Measurements from ENCODE around the gene PRKN. TPM values are rescaled to one million over a fixed set of nuclear protein-coding genes. Genes with fewer than 3 reads are reported as not detected.
A peak's percentile ranks its signal among the peaks of the same experiment; 100 is the strongest.

The PRKN gene
- total RNA-seq, 6 experiments from 2014 or later, result 0.32 TPM; not detected in 5

DNA sequence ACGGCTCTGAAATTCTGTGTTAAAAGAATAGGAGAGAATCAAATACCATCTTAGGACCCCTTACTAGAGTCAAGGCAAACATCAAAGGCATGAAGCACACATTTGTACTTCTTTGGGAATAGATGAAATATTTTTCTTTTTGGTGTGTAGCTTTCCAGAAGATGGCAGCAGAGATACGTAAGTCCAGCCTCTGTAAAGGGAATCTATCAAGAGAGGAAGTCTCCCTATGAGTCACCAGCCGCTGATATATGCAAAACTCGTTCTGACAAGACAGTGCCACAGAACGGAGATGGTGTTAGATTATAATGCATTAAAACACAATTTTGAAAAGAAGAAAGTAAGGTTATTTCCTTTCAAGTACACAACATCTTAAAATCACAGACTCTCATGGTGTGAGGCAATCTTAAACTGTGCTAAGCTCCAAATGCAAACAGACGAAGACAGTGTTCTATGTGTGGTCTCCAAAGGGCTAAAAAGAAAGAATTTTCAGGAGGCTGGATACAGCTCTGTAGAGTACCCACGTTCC lies 1333.7 kb downstream of the PRKN start:
- Mint-ChIP-seq H3K4me1 (ENCODE audit: low read depth) (no peaks in the 10 kb centered on the region), H3K4me3 (no peak overlapping the region), H3K27me3 (ENCODE audit: insufficient read depth) (peaks cover 2% of the 10 kb centered on the region), H3K36me3 (ENCODE audit: low read depth) (no peaks in the 10 kb centered on the region), H3K27ac (no peak overlapping the region), H3K9me3 (no peaks in the 10 kb centered on the region)
- TF ChIP-seq, protein P1, sequence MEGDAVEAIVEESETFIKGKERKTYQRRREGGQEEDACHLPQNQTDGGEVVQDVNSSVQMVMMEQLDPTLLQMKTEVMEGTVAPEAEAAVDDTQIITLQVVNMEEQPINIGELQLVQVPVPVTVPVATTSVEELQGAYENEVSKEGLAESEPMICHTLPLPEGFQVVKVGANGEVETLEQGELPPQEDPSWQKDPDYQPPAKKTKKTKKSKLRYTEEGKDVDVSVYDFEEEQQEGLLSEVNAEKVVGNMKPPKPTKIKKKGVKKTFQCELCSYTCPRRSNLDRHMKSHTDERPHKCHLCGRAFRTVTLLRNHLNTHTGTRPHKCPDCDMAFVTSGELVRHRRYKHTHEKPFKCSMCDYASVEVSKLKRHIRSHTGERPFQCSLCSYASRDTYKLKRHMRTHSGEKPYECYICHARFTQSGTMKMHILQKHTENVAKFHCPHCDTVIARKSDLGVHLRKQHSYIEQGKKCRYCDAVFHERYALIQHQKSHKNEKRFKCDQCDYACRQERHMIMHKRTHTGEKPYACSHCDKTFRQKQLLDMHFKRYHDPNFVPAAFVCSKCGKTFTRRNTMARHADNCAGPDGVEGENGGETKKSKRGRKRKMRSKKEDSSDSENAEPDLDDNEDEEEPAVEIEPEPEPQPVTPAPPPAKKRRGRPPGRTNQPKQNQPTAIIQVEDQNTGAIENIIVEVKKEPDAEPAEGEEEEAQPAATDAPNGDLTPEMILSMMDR (IDR thresholded peaks at IDR 0.05), result peak; percentile 78
- peak; percentile 85 for DNase-seq

DNA sequence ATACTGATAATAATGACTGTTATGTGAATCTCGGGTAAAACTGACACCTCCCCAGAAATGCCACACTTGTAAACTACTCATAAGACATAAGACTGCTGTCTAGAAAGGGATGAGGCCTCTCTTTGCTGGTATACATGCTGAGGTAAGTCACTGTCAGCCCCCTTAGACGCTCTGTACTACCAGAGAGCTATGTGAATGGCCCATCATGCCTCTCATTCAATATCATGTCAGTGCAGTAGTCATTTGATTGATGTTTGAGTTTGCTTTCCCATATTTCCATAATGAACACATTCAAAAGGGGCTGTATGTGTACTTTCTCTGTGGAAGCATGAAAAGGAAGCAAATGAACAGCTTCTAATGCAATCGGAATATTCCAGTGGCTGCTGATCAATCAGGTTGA lies 1334.3 kb downstream of the PRKN start:
- H3K27me3 Mint-ChIP-seq (ENCODE audit: insufficient read depth), result peaks cover 2% of the 10 kb centered on the region
- H3K27ac Mint-ChIP-seq, result no peak overlapping the region
- no peak for DNase-seq
- H3K36me3 Mint-ChIP-seq (ENCODE audit: low read depth), result no peaks in the 10 kb centered on the region
- no peaks in the 10 kb centered on the region for H3K9me3 Mint-ChIP-seq
- H3K4me3 Mint-ChIP-seq, result no peak overlapping the region
- no peaks in the 10 kb centered on the region for H3K4me1 Mint-ChIP-seq (ENCODE audit: low read depth)
- TF ChIP-seq, protein P1 (IDR thresholded peaks at IDR 0.05), result no peak

DNA sequence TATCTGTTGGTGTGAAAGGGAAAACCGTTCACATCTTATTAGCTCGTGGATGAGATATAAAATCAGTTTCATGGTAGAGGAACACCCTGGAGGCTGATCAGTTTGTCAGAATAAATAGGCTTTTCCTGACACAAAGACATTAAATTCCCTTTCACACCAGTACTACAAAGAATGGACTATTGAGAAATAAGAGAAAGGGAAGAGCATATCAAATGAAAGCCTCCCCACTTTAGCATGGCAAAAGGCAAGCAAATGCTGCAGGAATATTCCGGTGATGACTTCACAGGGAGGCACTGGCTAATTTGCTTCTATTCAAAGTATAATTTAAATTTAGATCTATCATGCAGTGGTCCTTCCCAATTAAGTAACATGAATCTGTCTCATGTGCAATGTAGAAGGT lies 1337.8 kb downstream of the PRKN start:
- Mint-ChIP-seq H3K36me3 (ENCODE audit: low read depth) (no peaks in the 10 kb centered on the region), H3K27ac (no peak overlapping the region), H3K27me3 (ENCODE audit: insufficient read depth) (0 out of 2 replicates have a peak, but pooled peaks cover 1% of the 10 kb centered on the region), H3K4me3 (no peak overlapping the region), H3K4me1 (ENCODE audit: low read depth) (no peaks in the 10 kb centered on the region), H3K9me3 (no peaks in the 10 kb centered on the region)
- no peak for DNase-seq
- TF ChIP-seq, protein P1 (IDR thresholded peaks at IDR 0.05), result no peak

DNA sequence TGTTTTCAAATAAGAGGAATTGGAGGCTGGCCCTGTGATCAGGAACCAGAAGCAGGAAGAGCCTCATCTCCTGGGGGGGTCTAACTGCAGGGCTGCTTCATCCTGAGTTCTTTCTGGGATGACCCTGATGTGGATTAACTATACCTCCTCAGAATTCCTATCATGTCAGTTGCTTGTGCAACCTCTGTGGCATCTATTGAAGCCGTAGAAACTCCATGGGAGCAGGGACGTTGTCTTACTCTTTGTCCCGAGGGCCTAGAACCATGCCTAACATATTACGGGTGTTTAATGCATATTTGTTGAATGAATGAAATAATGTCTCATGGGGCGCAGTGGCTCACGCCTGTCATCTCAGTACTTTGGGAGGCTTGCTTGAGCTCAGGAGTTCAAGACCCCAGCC lies 1343.6 kb downstream of the PRKN start:
- DNase-seq, result no peak
- H3K4me1 Mint-ChIP-seq (ENCODE audit: low read depth), result 0 out of 2 replicates have a peak, but pooled peaks cover 5% of the 10 kb centered on the region
- H3K36me3 Mint-ChIP-seq (ENCODE audit: low read depth), result no peaks in the 10 kb centered on the region
- peaks cover 11% of the 10 kb centered on the region for H3K27me3 Mint-ChIP-seq (ENCODE audit: insufficient read depth)
- TF ChIP-seq, protein P1 (IDR thresholded peaks at IDR 0.05), result no peak
- no peaks in the 10 kb centered on the region for H3K9me3 Mint-ChIP-seq
- H3K27ac Mint-ChIP-seq, result no peak overlapping the region
- H3K4me3 Mint-ChIP-seq, result no peak overlapping the region

DNA sequence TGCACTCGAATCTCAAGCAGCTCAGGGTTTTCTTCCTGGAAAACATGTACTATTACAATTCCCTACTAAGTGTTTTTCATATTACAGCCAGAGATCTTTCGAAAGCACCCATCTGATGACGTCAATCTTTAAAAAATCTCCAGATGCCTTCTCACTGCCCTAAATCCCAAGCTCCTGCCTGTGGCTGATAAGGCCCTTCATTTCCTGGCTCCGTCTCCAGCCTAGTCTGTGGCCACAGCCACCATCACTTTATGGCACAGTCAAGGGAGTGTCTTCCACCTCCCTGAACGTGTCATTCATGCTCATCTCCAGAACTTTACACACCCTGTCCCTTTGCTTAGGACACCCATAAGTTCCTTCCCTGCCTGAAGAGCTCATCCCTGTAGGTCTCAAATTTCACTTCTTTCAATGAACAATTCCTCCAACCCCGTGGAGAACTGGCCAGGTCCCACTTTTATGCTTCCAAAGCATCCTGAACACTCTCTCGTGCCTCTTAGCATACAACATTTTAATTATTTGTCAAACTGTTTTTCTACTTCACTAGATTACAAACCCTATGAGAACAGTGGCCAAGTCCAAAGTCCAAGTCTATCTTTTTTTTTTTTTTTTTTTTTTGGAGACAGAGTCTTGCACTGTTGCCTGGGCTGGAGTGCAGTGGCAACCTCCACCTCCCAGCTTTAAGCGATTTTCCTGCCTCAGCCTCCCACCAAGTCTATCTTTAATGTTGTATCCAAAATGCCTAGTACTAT lies 1347.6 kb downstream of the PRKN start:
- Mint-ChIP-seq H3K36me3 (ENCODE audit: low read depth) (no peaks in the 10 kb centered on the region), H3K27ac (no peak overlapping the region), H3K4me3 (no peak overlapping the region), H3K4me1 (ENCODE audit: low read depth) (0 out of 2 replicates have a peak, but pooled peaks cover 5% of the 10 kb centered on the region), H3K27me3 (ENCODE audit: insufficient read depth) (peaks cover 10% of the 10 kb centered on the region), H3K9me3 (no peaks in the 10 kb centered on the region)
- DNase-seq, result no peak
- TF ChIP-seq, protein P1 (IDR thresholded peaks at IDR 0.05), result no peak
